HG02763 (cell line): ENCODE results near the gene ABTB1.

ENCODE experiments used
- ATAC-seq: cut with Tn5 transposase; IDR thresholded peaks from one replicate; pipeline ENCODE4 v1.9.1; 2021; ENCODE audit warnings: mild to moderate bottlenecking, moderate library complexity; ENCODE audit not compliant: unreplicated experiment

The ABTB1 gene

DNA sequence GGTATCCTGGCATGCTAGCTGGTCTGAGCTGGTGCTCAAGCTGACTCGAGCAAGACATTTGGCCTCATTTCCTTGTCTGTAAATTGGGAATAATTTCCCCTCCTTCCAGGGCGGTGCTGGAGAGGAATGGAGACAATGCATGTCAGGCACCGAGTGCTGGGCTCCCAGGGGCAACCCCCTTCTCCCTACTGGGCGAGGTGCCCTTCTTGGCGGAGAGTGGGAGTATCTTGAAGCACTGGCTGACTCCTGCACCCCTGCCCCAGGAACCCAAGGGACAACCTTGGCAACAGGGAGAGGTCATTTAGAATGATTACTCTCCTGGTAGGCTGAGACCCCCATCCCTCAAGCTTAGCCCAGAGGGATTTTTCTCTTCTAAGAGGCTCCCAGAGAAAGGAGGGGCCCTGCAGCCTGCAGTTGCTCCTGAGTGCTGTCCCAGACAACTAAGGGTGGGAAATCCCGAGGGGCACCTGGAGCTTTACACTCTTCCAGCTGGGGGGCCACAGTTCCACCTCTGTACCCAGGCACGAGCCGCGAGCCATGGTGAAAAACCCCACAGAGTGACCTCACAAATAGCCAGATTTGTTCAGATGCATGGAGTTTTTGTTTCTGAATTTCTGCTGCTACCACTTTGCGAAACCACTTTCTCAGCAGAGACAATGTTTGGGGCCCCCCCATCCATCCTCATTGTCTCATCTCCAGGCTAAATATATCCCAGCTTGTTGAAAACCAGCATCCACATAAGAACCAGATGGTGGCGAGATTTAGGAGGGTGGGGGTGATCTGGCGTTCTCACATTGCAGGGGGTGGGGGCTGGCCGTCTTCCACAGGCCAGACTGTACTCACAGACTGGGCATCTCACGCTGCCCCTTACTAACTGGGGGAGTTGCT is 44.8 kb downstream of the ABTB1 start:
- ATAC-seq = no peak

DNA sequence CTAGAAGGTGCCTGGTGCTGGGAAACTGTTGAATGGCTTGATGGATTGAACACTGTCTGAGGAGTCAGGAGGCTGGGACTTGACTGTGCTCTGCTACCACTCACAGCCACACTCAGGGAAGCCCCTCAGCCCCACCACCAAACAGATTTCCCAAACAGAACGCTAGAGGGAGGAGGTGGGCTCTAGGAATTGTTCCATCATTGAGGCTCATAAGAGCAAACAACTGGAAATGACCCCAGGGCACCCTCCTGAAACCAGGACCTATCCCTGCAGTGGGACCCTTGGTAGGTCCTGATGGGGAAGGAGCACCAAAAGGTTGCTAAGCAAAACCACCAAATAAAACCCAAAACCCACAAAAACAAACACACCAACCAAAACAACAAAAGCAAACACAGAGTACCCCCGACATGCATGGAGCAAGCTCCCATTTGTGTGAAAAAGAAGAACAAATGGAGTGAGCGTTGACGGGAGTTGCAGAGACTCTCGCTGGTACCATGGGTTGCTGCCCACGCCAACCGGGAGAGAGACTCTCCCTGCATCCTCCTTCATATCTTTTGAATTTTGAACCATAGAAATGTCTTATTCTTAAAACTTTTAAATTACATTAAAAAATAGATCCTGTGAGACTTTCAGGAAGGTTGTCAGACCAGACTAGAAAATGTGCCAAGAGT is 45.6 kb downstream of the ABTB1 start:
- ATAC-seq = no peak

DNA sequence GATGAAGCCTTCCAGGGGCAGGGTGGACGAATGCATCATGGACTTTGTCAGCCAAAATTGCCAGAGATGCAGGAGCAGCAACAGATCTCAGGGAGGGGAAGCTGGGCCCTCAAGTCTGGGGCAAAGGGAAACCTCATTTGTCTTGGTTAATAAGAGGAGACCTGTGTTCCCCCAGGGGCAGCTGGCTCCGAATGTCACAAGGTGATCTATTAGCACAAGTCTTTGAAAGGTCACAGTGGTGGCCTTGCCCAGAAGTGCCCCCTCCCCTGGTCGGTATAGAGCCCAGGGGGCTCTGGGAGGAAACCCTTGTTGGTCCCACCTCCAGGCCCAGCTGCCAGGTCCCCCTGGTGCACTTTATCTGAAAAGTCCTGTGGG is 46.2 kb downstream of the ABTB1 start:
- ATAC-seq = no peak

DNA sequence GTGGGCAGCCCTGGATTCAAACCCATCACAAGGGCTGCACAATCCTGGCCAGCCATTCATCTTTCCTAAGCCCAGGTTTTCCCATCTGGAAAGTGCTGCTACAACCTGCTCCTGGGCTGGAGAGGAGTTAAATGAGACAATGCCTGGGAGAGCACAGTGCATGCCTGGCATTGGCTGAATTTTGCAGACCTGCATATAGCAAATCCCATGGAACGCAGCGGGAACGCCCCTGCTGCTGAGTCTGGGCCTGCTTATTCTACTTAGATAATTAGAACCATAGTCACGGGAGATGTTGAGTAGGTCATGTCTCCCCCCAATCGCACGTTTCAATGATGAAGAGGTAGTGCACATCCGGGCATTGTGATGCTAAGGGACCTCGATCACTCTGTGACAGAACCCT is 46.6 kb downstream of the ABTB1 start:
- ATAC-seq = no peak

DNA sequence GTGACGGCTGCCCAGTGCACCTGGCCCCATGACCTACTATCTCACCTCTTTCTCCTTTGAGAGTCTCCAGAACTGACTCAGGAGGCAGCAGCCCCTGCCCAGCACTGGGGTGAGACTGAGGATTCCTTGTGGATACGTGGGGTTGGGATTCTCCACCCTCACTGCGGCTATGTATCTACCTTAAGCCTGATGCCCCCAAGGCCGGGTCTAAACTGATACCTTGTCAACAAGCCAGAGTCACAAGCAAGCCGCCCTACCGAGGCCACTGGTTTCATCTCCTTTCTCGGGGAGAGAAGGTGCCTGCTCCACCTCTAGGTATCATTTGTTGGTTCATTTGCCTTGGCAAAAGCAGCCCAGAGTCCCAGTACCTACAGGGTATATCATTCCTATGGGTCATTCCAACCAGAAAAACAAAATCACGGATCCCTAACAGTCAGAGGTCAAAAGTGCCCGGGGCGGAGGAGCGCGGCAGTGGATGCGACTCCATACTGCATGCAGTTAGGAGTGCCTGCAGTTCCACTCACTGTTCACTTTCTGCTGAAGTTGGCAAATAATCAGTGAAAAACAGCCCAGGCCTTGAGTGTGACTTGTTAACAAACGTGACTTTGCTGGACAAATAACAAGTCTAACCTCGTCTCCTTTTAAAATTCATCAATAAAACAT is 47.5 kb downstream of the ABTB1 start:
- no peak for ATAC-seq

DNA sequence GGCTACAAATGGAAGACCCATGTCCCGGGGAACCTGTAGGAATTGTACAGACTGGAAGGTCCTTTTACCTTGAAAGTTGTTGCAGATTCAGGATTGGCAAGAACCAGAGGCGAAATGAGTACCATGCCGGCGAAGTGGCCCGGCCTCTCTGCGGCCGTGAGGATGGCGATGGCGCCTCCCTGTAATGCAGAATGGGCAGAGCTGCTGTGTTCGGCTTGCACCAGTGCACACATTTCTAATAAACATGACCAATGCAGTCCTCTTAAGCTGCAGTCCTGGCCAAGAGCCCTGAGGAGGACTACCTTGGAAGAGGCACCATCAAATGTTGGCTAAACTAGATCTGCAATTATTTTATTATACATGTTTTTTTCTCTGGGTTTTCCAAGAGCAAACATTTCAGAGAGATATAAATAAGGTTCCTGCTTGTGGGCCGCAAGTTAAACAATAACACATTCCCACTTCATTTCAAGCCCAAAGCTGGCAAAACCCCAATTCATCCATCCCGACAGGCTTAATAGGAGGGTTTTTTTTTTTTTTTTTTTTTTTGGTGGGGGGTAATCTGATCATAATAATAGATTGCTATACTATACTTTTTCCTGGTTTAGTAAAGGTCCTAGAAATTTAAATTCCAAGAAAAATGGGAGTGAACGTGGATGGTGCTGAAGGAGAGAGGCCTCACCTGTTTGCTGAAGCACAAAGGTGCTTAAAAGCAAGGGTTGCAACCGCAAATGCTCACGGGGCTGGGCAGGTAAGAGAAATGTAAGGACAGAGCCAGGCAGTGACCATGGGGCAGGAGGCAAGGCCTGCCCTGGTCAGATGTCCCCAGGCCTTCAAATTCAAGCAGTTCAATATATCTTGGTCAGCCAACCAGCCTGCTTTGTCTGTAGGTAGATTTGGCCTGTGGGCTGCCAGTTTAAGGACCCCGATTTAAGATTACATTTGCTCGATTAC is 48.5 kb downstream of the ABTB1 start:
- ATAC-seq = no peak

DNA sequence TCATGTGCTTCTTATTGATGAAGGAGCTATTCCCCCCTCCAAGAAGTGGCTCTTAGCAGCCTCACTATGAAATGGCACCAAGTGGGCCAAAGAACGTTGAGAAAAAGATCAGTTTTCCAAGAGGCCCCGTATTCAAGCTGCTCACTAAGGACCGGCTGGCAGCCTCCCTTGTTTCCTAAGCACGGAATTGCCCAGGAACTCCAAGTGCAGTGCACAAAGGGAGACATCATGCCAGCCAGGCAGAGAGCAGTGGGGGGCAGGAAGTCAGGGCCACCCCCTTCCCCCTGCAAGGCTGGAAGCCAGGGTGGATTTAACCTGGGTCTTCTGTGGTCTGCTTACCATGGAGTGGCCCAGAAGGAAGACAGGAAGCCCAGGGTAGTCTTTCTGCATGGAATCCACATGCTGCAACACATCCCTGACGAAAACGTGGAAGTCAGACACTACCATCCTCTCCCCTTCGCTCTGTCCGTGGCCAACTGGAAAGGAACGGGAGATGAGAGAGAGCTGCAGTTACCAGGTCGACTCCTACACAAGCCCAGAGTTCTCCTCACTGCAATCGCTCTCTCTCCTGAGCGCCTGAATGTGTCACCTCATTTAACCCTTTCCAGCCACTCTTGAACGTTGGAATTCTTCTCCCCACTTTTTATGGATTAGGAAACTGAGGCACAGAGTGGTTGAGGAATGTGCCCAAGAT is 49.5 kb downstream of the ABTB1 start:
- ATAC-seq = no peak

DNA sequence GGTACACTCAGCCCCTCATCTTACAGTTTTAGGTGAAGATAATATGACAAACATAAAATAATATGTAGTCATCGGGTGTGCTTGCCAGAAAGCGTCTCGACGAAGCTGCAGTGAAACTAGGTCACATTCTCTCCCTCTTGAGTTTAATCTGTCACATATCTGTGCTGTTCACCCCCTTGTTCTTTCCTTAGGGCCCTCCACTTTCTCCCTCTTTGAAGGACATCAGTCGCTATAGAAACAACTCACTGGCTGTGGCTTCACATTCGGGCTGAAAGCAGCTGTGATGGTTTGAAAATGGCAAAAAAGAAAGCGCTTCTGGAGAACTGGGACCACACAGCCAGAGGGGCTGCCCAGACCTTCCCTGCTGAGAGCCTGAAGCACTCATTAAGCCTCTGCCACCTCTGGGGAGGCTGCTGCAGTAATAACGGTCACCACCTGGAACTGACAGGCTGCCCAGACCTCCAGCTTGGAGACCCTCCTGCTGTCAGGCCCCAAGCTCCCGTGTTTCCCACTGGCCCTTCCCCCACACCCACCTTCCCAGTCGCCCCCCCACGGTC is 50.3 kb downstream of the ABTB1 start:
- no peak for ATAC-seq

DNA sequence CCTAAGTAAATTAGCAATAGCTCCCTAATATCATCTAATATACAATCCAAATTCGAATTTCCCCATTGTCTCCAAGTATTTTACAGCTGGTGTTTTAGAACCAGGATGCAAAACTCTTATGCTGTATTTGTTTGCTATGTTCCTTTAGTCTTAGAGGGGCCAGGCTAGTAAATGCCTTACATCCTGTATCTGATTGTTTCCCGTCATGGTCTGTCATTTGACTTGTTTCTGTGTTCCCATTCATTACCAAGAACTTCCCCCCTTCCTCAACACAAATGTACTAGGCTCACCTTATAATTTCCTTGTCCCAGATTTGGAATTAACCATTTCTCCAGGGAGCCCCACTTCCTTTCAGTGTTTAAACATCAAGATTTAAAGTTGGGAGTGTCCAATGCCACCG is 54.1 kb downstream of the ABTB1 start:
- ATAC-seq = no peak

DNA sequence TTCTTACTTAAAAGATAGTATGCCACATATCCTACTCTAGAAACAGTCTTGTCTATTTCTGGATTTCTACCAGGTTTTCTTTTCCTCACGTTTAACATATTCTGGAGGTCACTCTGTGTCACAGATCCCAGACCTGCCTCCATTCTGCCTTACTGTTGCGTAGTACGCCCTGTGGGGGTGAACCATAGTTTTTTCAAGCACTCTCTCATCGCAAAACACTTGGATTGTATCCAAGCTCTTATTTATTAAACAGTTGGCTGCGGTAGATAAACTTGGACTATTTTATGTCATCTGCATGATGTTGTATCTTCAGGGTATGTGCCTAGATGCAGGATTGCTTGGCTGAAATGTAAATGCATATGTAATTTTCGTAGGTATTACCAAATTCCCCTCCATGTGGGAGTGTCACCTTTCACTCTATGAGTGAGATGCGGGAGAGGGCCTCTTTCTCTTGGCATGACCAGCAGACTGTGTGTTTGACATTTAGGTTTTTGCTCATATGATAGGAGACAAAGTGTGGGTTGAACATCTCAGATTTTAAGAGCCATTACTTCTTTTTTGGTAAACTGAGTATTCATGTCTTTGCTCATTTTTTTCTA is 55.8 kb downstream of the ABTB1 start:
- no peak for ATAC-seq

DNA sequence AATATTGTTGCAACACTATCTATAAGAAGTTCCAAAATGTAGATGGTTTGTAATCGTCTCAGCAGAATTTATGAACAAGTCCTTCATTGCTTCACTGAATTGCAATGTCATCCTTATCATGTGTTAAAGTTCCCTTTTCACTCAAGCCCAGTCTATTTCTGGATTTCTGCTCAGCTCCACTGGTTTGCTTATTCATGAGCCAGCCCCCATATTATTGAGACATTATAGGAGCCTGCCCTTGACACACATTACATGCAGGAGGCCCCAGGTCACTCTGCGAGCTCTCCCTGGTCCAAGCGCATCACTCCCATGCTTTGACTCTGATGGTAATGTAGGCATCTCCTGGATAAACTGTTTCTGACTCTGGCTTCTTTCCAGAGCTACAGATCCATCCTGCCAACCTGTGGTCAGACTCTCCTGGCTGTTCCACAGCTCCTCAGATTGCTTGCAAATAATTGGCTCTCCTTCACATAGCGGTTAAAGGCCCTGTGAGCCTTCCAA is 56.9 kb downstream of the ABTB1 start:
- no peak for ATAC-seq

DNA sequence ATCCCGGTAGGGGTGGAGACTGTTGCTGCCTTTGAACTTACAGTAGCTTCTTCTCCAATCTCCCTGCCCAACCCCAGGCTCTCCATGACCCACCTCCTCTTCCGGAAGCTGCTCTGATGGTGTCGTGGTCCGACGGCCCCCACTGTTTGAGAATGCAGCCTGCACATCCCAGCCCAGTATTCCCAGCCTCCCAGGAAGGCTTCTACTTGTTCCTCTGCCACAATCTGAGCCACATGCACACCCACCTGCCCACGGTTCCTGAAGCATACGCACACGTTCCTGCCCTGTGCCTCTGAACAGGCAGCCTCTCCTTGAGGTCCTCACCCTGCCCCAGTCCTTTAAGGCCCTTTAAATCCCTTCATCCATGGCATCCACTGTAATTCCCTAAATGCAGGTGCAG is 57.4 kb downstream of the ABTB1 start:
- ATAC-seq = no peak
